NCI-H2081 (cell line): Measurements from ENCODE around the gene RAI1.
"Not testable (repeated sequence)": the region's sequence is repeated elsewhere in the genome, so short reads cannot be mapped to it uniquely, and the experiment has no call there.

Source experiments
- DNase-seq, 2 experiments: peaks; one replicate each; lab custom pipeline; 2025; lab: John Stamatoyannopoulos, UW

Gene RAI1, protein sequence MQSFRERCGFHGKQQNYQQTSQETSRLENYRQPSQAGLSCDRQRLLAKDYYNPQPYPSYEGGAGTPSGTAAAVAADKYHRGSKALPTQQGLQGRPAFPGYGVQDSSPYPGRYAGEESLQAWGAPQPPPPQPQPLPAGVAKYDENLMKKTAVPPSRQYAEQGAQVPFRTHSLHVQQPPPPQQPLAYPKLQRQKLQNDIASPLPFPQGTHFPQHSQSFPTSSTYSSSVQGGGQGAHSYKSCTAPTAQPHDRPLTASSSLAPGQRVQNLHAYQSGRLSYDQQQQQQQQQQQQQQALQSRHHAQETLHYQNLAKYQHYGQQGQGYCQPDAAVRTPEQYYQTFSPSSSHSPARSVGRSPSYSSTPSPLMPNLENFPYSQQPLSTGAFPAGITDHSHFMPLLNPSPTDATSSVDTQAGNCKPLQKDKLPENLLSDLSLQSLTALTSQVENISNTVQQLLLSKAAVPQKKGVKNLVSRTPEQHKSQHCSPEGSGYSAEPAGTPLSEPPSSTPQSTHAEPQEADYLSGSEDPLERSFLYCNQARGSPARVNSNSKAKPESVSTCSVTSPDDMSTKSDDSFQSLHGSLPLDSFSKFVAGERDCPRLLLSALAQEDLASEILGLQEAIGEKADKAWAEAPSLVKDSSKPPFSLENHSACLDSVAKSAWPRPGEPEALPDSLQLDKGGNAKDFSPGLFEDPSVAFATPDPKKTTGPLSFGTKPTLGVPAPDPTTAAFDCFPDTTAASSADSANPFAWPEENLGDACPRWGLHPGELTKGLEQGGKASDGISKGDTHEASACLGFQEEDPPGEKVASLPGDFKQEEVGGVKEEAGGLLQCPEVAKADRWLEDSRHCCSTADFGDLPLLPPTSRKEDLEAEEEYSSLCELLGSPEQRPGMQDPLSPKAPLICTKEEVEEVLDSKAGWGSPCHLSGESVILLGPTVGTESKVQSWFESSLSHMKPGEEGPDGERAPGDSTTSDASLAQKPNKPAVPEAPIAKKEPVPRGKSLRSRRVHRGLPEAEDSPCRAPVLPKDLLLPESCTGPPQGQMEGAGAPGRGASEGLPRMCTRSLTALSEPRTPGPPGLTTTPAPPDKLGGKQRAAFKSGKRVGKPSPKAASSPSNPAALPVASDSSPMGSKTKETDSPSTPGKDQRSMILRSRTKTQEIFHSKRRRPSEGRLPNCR (N-terminal part only)

DNA sequence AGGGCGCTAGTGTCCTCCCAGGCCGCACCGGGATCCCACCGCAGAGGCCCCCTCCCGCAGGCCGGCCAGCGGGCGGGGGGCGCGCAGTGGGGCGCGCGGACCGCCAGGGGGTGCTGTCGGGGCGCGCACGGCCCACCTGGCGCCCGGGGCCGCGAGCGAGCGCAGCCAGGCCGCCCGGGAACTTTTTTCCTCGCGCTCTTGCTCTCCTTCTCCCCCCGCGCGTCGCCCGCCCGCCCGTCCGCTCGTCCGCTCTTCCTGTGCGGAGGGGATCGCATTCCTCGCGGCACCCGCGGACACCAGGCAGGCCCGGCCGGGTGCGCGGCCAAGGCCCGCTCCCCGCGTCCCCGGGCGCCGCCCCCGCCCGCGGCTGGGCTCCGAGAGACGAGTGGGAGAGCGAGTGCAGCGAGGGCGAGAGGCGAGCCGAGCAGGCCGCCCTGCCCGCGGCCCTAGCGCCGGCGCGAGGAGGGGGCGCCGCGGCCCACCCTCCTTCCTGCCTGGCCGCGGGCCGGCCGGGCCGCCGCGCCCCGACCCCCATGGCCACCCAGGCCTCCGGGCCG, at the start of gene RAI1:
Gene RAI1, plus strand, starts transcription at position 272 of the 557 bp plus-strand sequence. CDS start 111,491 bp downstream, outside the sequence.
- peak; percentile 76 to 78 for DNase-seq

DNA sequence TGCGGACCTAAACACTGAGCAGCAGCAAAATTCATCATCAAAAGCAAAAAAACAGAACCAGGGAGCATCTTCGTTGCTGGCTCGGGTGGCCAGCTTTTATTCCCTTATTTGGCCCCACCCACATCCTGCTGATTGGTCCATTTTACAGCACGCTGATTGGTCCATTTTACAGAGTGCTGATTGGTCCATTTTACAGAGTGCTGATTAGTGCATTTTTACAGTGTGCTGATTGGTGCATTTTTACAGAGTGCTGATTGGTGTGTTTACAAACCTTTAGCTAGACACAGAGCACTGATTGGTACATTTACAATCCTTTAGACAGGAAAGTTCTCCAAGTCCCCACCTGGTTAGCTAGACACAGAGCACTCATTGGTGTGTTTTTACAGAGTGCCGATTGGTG, 48.6 kb upstream of the RAI1 start:
- not testable (repeated sequence) for DNase-seq

DNA sequence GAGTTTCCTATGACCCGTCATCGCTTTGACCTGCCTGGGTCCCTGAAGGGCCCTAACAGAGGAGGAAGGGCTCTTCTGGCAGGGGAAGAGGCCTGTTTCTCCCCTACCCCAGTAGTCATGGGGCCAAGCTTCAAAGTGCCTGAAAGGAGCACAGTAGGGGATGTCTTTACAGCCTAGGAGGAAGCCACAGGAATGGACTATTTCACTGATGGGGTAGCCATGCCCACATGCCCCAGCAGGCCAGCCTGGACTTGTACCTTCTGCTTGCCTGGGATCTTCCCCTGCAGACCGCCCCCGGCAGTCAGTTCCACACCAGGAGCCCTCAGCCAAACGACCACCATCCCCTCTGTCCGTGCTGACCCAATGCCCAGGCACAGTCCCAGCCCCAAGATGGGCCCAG, 47.9 kb upstream of the RAI1 start:
- no peak for DNase-seq

DNA sequence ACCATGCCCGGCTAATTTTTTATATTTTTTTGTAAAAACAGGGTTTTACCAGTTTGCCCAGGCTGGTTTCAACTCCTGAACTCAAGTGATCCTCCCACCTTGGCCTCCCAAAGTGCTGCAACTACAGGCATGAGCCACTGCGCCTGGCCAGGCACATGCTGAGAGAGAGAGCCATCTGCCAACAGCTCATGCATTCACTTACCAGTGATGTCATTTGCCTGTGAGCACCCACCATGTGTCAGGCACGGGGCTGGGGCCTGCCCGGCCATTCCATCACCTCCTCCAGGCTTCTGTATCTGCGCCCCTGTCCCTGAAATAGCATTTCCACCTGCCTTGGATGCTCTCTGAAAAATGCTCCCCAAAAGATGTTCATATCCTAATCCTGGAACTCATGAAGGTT, 46.1 kb upstream of the RAI1 start:
- DNase-seq: no peak

DNA sequence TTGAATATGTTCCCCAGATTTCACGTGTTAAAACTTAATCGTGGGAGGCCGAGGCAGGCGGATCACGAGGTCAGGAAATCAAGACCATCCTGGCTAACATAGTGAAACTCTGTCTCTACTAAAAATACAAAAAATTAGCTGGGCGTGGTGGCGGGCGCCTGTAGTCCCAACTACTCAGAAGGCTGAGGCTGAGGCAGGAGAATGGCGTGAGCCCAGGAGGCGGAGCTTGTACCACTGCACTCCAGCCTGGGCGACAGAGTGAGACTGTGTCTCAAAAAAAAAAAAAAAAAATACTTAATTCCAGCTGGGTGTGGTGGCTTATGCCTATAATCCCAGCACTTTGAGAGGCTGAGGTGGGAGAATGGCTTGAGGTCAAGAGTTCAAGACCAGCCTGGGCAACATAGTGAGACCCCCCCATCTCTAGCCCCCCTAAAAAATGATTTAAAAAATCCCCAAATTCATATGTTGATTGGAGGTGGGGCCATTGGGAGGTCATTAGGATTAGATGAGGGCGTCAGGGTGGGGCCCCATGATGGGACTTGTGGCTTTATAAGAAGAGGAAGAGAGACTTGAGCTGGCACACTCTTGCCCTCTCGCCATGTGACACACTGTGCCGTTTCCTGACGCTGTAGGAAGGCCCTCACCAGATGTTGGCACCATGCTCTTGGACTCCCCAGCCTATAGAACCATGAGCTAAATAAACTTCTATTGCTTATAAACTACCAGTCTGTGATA, 45.6 kb upstream of the RAI1 start:
- not testable (repeated sequence) for DNase-seq

DNA sequence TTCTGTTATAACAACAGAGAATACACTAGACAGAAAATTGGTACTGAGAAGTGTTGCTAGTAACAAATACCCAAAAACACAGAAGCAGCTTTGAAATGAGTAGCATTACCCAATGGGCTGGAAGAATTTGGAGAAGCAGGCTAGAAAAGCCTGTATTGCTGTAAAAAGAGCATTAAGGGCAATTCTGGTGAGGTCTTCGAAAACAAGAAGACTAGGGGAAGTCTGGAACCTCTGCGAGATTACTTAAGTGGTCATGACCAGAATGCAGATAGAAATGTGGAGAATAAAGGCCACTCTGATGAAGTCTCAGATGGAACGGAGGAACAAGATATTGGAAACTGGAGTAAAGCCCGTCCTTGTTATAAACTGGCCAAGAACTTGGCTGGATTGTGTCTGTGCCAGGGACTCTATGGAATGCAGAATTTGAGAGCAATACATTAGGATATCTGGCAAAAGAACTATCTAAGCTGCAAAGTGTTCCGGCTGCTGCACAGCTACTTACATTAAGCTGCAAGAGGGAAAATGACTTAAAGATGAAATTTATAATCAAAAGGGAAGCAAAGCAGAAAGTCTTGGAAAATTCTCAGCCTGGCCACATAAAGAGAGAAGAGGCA, 44.9 kb upstream of the RAI1 start:
- DNase-seq: no peak

DNA sequence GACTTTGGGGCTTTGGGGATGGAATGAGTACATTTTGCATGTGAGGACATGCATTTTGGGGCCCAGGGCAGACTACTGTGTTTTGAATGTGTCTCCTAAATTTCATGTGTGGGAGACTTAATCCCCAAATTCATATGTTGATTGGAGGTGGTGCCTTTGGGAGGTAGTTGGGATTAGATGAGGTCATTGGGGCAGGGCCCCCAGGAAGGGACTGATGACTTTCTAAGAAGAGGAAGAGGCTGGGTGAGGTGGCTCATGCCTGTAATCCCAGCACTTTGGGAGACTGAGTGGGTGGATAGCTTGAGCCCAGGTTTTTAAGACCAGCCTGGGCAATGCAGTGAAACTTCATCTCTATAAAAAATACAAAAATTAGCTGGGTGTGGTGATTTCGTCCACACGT, 42.8 kb upstream of the RAI1 start:
- DNase-seq: no peak

DNA sequence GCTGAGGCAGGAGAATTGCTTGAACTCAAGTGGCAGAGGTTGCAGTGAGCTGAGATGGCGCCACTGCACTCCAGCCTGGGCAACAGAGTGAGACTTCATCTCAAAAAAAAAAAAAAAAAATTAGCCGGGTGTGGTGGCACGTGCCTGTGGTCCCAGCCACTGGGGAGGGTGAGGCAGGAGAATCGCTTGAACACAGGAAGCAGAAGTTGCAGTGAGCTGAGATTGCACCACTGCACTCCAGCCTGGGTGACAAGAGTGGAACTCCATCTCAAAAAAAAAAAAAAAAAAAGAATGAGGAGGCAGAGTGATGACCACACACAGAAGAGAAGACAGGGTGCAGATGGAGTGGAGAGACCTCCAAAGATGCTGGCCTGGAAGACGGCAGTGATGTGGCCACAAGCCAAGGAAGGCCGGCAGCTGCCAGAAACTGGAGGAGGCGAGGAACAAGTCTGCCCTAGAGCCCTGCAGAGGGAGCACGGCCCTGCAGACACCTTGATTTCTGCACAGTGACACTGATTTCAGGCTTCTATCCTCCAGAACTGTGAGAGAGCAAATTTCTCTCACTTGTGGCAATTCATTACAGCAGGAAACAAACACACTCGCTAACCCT, 41.5 kb upstream of the RAI1 start:
- DNase-seq: not testable (repeated sequence)

DNA sequence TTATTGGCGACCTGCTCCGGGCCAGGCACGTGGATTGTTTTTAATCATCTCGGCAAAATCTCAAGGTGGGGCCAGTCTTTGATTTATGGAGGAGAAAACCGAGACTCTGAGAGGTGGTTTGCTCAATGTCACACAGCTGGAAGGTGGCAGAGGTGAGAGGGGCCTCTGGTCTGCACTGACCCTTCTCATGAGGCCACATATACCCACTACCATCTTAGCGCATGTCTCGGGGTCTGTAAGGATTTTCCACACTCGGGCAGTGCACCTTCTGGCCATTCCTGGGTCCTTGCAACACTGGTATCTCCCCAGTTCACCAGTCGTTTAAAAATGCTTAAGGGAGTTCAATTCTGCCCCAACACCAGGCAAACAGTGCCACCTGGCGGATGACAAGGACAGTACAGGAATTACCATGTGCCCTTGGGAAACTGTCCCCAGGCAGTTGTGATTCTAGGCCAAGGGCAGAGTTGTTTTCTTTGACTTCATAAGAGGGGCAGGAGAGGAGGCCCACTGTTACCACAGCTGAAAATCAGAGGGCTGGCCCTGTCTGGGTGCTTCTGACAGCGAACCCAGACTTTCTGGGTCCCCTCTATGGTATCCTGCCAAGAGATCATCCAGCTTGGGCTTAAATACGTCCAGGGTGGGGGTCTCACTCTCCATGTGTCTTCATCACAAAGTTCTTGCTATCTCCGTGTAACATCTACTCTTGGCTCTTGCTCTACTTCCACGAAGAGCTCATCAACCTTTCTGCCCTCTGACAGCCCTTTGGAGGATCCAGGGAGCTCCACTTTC, 39.4 kb upstream of the RAI1 start:
- peak; percentile 52 to 75 for DNase-seq

DNA sequence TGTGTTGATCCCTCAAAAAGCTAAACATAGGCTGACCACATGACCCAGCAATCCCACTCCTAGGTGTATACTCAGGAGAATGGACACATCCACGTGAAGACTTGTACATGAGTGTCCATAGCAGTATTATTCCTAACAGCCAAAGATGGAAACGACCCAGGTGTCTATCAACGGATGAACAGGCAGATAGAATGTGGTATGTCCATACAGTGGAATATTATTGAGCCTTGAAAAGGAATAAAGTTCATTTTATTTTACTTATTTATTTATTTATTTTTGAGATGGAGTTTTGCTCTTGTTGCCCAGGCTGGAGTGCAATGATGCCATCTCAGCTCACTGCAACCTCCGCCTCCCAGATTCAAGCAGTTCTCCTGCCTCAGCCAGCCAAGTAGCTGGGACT, 36.1 kb upstream of the RAI1 start:
- DNase-seq: not testable (repeated sequence)

DNA sequence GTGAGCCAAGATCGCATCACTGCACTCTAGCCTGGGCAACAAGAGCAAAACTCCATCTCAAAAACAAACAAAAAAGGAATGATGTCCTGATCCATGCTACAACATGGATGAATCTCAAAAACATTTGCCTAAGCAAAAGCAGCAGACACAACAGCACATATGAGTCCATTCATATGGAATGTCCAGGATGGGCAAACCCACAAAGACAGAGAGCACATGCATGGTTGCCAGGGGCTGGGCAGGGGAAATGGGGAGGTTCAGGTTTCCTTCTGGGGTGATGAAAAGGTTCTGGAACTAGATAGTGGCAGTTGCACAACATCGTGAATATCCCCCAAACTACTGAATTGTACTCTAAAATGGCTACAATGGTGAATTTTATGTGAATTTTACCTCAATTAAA, 35.3 kb upstream of the RAI1 start:
- DNase-seq: no peak

DNA sequence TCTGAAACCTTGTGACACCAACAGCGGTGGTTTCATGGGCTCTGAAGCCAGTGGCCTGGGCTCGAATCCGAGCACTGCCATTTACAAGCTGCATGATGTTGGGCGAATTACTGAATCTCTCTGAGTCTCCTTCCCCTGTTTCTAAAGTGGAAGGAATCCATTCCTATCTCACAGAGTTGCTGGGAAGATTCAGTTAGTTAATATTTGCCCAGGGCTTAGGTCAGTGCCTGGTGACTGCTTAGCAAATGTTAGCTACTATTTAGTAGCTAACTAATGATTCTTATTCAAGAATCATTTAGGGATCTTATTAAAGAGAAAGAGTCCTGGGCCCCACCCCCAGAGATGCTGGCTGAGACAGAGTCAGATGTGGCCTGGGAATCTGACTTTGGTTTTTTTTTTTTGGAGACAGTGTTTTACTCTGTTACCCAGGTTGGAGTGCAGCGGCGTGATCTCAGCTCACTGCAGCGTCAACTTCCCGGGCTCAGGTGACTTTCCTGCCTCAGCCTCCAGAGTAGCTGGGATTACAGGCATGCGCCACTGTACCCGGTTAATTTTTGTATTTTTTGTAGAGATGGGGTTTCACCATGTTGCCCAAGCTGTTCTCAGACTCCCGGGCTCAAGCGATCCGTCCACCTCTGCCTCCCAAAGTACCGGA, 33.6 kb upstream of the RAI1 start:
- DNase-seq: no peak

DNA sequence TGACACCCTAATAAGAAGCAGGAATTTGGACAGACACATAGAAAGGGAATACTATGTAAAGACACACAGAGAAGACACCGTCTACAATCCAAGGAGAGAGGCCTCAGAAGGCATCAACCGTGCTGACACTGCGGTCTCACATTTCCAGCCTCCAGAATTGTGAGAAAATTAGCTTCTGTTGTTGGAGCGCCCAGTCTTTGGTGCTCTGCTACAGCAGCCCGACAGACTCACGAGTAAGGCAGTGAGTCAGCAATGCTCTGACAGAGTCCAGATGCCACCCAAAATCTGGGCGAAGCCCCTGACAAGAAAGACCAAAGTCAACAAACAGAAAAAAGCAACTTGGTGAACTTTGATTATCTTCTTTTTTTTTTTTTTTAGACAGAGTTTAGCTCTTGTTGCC, 32.5 kb upstream of the RAI1 start:
- no peak for DNase-seq

DNA sequence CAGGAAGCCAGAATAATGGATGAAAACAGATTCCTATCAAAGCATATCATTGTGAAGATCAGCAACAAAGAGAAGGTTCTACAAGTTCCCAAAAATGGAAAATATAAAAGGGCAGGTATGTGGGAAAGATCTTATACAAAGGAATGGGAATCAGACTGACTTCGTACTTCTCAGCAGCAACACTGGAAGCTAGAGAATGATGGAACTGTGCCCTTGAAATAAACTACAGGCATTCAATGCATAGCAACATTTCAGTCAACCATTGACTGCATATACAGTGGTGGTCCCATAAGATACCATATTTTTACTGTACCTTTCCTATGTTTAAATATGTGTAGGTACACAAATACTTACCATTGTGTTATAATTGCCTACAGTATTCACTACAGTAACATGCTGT, 30.3 kb upstream of the RAI1 start:
- DNase-seq: no peak

DNA sequence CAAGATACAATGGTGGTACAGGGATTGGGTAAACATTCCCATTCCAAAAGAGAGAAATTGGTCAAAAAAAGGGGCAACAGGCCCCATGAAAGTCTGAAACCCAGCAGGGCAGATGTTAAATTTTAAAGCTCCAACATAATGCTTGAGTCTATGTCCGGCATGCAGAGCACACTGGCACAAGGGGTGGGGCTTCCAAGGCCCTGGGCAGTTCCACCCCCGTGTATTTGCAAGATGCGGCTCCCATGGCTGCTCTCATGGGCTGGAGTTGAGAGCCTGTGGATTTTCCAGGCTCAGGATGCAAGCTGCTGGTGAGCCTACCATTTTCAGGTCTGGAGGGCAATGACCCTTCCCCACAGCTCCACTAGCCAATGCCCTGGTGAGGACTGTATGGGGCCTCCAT, 27.9 kb upstream of the RAI1 start:
- DNase-seq: no peak

DNA sequence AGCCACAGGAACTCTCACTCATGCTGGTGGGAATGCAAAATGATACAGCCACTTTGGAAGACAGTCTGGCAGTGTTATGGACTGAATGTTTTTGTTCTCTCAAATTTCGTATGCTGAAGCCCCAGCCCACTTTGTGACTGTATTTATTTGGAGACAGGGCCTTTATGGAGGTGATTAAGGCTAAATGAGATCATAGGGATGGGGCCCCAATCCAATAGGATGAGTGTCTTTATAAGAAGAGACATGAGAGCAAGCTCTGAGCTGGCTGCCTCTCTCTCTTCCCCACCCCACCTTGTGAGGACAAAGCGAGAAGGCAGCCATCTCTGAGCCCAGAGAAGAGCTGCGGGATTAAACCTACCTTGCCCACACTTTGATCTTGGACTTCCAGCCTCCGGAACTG, 21.9 kb upstream of the RAI1 start:
- DNase-seq: no peak

DNA sequence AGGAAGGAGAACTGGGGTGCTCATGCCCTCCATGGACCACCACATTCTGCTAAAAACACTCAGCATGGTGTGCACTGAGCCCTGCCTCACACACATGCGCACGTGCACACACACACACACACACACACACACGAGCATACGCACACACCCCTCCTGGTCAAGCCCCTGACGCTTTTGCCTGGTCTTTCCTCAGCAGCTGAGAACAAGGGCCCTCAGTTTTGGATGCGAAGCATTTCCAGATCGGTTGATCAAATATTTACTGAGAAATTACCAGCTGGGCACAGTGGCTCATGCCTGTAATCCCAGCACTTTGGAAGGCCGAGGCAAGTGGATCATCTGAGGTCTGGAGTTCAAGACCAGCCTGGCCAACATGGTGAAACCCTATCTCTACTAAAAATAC, 20.1 kb upstream of the RAI1 start:
- no peak for DNase-seq

DNA sequence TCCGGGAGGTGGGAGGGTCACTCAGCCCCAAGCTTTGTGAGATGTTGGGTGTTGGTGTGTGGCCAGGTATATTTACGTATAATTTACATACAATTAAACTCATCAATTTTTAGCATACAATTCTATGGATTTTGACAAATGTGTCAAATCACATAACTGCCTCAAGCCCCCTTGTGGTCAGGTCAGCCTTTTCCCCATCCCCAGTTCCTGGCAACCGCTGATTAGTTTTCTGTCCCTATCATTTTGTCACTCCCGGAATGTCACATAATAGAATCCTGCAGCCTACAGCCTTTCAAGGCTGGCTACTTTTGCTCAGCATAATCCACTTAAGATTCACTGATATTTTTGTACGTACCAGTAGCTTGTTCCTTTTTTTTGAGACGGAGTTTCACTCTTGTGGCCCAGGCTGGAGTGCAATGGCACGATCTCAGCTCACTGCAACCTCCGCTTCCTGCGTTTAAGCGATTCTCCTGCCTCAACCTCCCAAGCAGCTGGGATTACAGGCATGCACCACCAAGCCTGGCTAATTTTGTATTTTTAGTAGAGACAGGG, 19.3 kb upstream of the RAI1 start:
- no peak for DNase-seq
